HG02798 (cell line): ENCODE data around the gene SLC24A4.

ENCODE experiments used
- ATAC-seq: cut with Tn5 transposase; IDR thresholded peaks from one replicate; pipeline ENCODE4 v1.9.1; 2021; ENCODE audit warnings: mild to moderate bottlenecking; ENCODE audit not compliant: unreplicated experiment, poor library complexity

Gene SLC24A4

DNA sequence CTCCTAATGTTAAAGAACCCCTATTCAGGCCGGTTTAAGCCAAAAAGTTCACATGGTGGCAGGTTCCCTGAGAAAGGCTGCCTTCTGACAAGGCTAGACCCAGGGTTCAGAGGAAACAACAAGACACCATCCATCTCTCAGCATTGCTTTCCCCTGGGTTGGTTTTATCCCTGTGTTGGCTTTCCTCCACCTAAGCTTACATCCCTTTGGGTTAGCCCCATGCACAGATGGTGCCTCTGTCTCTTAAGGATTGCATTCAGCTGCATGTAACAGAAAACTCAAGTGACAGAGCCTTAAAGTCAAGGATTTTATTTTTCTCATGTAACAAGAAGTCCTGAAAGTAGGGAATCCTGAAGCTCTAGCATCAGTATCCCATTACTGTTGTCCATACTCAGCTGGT lies 147.8 kb downstream of the SLC24A4 start:
- no peak for ATAC-seq

DNA sequence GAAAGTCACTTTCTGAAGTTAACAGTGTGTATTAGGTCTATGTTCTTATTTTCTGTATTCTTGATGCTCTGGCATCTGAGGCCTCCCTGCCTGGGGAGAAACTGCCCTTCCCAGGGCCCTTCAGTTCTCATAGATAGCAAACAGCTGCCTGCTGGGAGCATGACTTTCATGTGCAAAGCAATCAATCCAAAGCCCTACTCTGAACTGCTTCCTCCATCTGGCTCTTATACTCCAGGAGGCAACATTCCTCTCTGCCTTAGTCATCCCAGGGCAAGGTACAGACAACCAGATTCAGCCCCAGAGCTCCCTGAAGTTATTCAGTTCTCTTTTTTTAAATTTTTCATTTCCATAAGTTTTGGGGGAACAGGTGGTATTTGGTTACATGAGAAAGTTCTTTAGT lies 149.0 kb downstream of the SLC24A4 start:
- ATAC-seq, result no peak

DNA sequence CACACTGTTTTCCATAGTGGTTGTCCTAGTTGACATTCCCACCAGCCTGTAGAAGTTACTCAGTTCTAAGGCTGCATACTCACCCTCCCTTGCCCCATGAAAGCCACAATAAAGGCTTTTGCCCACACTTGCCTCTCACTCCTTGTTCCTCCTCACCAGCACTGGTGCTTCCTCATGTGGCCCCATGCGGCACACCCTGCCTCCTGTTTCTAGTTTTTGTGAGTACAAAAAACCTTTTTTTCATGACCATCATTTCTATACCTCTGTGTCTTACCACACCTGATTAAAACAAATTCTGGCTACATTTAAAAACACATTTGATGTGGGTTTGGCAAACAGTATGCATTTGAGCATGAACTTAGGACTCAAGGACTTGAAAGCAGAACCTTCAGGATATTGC lies 149.9 kb downstream of the SLC24A4 start:
- no peak for ATAC-seq

DNA sequence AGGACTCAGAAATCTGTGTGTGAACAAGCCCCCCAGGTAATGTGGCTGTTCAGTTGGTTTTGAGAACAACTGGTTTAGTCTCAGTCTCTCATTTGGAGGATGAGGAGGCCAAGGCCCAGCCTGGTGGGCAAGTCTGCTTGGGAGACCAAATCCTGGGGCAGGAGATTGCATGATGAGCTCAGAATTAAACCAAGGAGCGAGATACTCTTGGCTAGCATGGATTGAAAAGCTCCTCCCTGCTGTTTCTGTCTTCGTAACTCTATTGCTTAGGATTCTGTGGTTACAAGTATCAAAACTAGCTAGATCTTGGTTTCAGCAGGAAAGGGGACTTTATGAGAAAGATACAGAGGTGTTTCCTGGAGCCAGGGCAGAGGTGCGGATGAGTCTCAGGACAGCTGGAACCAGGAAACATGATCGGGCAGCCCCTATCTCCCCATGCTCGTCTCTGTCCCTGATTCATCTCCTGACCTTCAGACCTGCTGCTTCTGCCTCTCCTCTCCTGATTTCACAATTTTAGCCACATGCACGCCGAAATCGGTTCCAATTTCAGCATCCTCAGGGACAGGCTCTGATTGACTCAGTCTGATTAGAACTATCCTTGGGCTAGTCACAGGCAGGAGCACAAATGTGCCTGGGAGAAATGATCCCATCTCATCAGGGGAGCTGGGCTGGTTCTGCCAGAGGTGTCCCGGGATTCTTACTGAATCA lies 150.4 kb downstream of the SLC24A4 start:
- no peak for ATAC-seq

DNA sequence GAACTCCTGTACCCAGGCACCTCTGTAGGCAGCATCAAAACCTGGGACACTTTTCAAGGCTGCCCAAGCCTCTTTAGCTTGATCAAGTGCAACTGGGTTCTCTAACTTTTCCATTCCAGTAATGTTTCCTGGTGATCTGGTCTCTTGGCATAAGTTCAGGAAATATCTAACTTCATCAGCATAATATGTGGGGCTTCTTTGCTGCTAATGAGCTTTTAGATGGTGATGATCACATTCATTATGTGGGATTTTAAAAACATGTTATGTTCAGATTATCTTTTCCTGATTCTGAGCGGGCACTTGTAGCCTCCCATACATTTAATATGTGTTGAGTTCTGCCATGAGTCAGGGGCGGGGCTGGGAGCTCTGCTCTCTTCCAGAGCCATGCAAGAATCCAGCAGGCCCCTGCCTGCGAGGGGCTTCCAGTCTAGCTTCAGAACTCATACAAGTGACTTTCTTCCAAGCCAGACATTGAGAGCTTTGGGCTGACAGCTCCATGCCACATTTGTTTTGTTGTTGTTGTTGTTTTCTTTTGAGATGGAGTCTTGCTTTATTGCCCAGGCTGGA lies 151.1 kb downstream of the SLC24A4 start:
- ATAC-seq, result no peak

DNA sequence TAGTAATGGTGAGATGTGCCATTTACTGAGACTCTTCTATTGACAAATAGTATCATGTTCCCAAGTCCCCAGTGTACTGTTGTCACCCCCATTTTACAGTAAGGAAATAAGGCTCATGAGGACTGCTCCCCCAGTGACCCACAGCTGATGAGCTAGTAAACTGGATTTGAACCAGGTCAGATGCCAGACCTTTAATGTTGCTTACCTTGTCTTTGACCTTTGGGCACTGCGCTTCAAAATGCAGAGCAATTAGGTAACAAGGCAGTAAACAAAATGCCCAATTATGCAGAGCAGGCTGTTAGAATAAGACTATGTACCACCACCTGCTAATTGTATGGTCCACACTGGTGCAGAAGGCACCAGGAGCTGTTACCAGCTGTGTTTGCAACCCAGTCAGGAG lies 152.1 kb downstream of the SLC24A4 start:
- ATAC-seq, result no peak

DNA sequence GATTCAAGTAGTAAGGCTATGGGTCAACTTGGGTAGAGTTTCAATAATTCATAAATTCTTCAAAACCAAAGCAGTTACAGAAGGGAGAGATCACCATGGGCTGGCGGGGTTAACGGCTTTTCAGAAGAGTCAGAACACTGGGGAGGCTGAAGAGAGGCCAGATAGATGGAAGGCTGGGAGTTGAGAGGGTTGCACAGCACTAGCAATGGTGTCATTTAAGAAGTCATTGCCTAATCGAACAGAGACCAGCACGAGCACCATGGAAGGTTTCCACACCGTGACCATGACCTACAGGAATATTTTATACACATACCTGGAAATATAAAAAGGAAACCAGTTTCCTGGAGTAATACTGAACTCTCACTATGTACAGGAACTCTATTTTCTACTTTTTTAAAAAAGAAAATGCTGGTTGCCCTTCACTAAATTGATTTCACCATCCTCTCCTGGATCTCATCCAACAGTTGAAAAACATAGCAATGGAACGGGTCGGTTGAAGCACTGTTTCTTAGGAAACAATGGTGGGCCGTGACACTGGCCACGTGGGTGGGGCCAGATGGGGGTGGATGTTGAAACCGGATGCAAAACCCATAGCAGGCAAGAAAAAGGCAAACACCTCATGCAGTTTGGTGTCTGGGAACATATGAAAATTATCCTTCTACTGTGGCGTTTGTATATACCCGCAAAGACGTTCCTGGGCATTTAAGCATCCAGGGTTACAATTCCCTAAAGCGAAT lies 152.7 kb downstream of the SLC24A4 start:
- ATAC-seq, result no peak

DNA sequence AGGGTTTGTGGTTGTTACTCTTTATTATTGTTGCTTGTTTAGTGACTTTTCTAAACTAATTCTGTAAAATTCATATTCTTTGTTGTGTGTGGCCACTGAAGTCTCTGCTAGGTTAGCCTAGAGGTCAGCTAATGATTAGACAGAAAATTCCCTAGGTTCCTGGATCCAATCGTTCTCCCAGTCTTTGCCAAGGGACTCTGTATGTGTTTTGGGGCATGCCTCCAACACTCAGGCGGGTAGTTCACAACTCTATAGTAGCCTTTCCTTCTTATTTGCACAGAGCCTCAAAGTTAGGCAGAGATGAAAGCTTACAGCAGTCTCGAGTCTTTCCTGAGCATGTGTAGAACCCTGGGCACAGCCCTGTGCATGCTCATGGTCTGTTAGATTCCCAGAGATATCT lies 157.9 kb downstream of the SLC24A4 start:
- ATAC-seq, result no peak

DNA sequence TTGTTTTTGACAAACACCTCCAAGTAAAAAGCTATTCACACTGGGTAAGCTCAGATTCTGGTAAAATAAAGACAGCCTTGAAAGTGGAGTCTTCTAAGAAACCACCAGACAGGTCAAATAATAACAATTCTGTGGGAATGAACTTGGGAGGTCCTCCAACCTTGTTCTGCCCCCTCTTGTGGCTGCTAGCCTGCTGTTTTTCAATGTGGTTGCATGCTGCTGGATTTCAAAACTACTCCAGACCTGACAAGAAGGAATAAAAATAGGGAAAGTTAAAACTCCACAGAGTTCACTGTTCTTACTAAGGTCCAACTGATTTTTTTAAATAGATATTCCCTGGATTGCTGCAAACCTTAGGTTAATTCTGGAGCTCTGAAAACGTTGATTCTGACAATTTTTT lies 158.4 kb downstream of the SLC24A4 start:
- ATAC-seq, result no peak

DNA sequence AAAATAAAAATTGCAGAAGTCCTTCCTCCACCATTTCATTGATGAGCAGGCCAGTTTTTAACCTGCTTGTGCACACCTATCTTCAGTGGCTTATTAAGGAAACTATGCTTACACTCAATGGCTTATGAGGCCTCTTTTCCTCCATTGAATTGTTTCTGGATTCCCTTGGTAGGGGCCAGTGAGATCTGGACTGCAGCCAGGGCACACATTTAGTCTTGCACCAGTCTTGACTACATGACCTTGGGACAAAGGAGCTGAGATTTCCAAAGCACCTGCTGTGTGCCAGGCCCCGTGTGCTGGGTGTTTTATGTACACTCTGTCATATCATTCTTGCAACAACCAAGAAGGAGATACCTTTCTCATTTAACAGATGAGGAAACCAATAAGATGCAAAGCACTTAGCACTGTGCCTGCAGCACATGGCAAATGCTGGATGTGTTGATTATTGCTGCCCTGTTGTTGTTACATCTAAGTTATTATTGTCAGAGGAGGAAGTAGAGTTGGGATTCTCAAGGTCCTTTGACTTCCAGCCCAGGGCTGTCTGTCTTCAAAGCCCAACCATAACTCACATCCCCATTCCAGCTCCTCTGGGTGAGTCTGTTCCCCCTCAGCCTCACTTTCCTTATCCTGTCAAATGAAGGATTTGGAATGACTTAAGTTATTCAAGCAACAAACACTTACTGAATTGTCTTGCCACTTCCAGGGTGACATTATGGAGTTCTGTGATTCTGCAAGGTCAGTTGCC lies 159.0 kb downstream of the SLC24A4 start:
- no peak for ATAC-seq

DNA sequence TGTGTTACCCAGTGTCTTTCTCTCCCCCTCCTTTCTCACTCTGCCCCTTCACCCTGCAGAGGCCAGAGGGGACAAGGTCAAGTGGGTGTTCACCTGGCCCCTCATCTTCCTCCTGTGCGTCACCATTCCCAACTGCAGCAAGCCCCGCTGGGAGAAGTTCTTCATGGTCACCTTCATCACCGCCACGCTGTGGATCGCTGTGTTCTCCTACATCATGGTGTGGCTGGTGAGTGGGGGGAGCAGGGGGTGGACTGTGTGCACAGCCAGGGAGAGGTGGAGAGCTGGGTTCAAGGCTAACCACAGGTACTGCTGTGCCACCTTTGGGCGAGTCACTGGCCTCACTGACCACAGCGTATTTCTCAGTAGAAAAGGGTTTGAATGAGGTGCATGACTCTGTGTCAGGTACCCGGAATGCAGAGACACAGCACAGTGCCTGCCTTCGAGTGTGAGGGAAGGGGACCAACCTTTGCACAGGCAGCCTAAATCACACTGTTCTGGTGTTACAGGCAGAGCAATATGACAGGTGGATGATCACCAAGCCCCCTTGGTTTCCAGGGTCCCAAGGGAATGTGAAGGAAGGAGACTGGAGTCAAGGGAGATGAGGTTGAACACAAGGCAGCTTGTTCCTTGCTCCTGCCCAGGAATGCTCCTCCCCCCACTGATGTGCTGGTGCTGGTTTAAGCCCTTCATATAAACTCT lies 159.8 kb downstream of the SLC24A4 start:
- no peak for ATAC-seq

DNA sequence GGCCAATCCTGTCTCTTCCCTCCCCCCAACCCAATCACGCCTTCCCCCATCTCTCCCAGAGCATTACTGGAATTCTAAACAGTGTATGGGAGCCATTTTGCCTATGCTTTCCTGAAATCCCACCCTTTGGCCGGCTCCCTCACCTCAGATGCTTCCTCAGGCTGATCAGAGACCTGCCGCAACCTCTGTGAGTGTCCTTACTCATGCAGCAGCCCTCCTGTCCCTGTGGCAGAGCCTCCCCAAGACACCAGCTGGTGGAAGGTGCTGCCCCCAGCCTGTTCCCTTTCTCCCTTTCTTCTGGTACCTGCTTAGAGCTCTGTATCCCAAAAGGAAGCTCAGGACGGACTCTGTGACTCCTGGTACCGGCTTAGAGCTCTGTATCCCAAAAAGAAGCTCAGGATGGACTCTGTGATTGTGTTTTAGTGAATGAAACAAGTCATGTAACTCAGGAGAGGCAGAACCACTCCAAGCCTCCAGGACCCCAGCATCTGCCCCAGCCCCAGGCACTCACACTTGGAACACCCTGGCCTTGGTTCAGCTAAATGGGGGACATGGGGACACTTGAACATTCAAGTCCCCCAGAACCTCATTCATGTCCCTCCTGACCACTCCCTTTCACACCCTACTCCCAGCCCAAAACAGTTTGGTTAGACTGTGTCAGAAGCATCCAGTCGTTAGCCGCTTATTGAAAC lies 161.3 kb downstream of the SLC24A4 start:
- no peak for ATAC-seq

DNA sequence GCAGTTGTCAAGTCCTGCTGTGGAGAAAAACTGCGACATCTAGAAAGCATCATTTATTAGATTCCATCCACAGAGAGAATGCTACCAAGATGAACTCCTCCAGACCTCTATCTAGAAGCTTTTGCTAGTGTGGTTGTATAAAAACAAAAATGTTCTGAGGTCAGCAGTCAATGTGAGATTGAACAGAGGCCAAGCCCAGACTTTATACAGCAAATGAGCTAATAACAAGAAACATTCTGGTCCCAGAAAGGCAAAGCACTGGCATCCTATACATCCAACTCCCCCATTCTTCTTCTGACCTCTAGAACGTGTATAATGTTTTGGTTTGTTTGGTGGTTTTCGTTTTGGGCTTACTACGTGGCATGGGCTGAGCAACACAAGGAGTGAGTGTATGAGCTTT lies 163.9 kb downstream of the SLC24A4 start:
- no peak for ATAC-seq

DNA sequence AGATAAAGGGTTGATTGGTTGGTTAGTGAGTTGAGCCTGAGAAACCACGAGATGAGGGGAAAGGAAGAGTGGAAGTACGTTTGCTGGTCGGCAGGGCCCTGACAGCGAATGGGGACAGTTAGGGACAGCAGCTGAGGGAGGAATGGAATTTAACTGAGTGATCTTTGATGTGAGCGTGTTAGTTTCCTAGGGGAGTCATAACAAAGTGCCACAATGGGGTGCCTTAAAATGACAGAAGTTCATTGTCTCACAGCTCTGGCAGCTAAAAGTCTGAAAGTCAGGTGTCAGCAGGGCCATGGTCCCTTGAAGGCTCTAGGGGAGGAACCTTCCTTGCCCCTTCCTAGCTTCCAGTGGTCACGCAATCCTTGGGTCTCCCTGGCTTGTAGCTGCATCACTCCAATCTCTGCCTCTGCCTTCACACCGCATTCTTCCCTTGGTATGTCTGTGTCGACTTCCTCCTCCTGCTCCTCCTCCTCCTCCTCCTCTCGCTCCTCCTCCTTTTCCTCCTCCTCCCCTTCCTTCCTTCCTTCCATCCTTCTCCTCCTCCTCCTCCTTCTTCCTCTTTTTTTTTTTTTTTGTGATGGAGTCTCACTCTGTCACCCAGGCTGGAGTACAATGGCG lies 164.7 kb downstream of the SLC24A4 start:
- ATAC-seq, result no peak

DNA sequence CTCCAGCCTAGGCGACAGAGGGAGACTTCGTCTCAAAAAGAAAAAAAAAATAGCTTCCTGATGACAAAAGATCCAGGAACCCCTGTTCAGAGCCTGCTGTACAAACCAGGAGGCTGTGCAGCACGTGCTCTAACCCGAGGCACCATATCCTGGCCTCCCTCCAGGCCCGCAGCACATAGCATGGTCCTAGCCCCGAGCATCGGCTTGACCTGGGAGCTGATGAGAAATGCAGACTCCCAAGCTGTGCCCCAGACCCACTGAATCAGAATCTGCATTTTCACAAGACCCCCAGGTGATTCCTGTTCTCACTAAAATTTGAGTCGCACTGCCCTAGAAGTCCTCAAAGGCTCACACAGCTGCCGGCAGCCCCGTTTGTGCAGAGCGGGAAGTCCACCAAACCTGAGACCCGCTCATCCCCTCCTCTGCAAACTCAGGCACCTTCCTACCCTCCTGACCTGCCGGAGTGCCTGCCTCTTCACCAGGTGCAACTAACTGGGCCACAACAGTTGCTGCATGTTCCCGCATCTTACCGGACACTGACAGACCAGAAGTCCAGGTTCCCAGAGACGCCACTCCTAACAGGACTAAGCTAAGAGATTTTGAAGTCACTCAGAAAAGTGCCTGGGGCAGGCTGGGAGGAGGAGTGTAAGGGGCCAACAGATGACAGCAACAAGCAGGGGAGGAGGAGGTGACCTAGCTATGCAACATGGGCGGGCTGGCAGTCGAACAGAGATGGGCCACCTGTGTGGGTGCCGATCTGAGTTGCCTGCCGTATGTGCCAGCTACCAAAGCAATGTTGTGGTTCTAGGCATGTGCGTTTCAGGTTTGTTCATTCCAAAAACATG lies 166.7 kb downstream of the SLC24A4 start:
- ATAC-seq, result no peak

DNA sequence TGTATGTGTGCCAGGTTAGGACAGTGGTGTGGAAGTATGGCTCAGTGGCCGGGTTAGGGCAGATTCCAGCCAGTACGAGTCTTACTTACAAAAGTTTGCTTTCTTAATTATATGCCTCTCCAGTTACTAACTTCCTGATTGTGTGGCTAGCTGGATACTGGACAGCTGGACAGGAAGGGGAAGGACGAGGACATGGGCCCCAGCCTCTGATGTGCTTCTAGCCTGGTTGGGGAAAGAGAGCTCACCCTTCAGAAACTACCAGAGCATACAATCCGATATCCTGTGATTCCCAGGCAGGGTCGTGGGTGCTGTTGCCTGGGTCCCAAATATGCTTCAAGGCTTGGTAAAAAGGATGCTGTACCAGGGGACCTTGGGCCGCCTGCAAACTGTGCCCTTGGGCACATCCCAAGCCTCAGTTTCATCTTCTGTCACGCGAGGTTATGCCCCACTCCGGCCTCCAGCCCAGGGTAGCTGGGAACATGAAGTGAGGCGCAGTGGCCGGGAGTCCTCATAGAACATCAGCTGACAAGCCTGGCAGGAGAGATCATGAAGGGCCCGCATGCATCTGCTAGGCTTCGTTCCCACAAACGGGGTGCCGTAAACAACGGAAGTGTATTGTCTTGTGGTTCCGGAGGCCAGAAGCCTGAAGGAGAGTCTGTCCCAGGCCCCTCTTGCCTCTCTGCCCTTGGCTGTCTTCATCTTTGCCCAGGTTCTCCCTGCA lies 167.4 kb downstream of the SLC24A4 start:
- no peak for ATAC-seq

DNA sequence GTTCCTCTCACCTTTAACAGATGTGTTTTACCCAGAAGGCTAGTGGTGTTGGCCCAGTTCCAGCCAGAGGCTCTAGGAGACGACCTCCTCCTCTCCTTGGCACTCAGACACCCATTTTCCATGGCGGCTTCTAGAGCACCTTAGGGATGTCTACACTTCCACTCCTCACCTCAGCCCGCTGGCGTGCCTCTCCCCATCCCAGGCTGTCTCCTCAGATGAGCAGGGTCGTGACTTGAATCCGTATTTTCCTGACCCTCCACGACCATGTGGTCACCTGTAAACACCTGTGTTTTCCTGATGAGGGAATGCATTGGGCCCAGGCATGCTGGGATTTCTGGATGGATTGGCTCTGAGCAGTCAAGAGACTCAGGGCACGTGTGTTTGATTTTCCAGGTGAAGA lies 168.8 kb downstream of the SLC24A4 start:
- no peak for ATAC-seq

DNA sequence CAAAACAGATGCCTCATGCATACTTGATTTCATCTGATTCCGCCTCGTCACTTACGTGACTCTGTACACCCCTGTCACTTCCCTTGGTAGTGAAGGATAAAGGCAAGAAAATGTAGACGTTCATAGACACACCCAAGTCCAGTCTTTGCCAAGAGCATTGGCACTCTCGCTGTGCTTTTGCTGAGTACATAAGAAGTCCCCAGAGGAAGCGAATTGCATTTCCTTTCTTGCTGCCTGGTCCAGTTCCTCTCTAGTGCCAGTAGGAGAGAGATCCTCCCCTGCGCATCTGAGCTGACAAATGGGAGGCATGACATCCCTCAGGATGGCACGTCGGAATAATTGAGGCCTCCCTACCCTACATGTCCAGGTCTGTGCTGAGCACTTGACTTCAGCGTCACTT lies 169.3 kb downstream of the SLC24A4 start:
- no peak for ATAC-seq
